GM19328 (cell line): ENCODE results near the gene CDHR2.

ENCODE experiments used
- ATAC-seq: cut with Tn5 transposase; IDR thresholded peaks from one replicate; pipeline ENCODE4 v1.9.1; 2021; ENCODE audit warnings: mild to moderate bottlenecking, moderate library complexity; ENCODE audit not compliant: unreplicated experiment

The CDHR2 gene, protein sequence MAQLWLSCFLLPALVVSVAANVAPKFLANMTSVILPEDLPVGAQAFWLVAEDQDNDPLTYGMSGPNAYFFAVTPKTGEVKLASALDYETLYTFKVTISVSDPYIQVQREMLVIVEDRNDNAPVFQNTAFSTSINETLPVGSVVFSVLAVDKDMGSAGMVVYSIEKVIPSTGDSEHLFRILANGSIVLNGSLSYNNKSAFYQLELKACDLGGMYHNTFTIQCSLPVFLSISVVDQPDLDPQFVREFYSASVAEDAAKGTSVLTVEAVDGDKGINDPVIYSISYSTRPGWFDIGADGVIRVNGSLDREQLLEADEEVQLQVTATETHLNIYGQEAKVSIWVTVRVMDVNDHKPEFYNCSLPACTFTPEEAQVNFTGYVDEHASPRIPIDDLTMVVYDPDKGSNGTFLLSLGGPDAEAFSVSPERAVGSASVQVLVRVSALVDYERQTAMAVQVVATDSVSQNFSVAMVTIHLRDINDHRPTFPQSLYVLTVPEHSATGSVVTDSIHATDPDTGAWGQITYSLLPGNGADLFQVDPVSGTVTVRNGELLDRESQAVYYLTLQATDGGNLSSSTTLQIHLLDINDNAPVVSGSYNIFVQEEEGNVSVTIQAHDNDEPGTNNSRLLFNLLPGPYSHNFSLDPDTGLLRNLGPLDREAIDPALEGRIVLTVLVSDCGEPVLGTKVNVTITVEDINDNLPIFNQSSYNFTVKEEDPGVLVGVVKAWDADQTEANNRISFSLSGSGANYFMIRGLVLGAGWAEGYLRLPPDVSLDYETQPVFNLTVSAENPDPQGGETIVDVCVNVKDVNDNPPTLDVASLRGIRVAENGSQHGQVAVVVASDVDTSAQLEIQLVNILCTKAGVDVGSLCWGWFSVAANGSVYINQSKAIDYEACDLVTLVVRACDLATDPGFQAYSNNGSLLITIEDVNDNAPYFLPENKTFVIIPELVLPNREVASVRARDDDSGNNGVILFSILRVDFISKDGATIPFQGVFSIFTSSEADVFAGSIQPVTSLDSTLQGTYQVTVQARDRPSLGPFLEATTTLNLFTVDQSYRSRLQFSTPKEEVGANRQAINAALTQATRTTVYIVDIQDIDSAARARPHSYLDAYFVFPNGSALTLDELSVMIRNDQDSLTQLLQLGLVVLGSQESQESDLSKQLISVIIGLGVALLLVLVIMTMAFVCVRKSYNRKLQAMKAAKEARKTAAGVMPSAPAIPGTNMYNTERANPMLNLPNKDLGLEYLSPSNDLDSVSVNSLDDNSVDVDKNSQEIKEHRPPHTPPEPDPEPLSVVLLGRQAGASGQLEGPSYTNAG (N-terminal part only)

DNA sequence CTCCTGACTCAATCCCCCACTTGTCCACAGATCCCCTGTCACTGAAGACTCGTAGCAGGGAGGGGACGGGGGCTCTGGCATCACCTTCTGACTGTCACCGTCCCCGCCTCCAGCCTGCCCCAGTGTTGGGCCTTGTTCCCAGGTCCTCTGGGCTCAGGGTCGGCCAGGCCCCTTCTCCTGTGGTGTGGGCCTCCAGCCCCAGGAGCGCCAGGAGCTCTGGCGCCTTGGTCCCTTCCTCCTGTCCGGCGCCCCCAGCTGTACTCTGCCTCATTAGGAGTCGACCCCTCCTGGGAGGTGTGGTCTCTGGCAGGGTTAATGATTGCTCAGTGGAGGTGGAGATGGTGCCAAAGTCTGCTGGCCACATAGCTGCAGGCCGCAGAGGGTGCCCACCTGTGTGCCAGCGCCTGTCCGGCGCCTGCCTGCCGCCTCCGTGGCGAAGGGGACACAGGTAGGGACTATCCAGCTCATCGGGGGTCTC is at the start of gene CDHR2:
TSS of gene CDHR2 (plus strand) at position 376 of the 478 bp plus-strand sequence. CDS start 16,011 bp downstream, outside the sequence.
- no peak for ATAC-seq

DNA sequence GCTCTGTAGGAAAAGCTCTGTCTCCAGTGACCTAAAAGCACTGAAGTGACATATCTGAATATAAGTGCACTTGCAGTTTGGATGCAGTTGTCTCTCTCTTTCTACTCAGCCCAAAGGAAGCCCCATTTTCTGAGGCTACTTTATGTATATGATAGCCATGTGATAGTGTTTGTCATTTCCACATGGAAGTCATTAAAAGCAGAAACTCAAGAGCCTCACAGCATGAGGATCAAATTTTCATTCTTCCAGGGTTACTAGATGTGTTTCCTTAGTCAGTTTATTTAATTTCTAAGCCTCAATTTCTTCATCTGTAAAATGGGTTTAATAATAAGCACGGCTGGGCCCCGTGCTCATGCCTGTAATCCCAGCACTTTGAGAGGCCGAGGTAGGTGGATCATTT is 48.6 kb upstream of the CDHR2 start:
- ATAC-seq, result no peak

DNA sequence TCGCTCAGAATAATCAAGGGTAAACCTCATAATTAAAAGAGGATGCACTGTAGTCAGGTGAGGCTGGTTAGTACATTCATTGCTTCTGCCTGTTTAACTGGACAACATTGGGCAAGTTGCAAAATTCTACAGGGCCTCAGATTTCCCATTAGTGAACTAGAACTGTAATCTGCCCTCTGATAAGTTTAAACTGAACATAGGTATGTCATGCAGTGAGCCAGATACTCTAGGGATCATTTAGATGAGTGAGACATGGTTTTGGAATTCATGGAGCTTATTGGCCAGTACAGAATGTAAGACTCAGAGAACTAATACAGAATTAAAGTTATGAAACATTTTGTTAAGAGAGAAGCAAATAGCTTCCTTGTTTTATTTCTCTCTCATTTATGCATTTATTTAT is 47.8 kb upstream of the CDHR2 start:
- ATAC-seq, result no peak

DNA sequence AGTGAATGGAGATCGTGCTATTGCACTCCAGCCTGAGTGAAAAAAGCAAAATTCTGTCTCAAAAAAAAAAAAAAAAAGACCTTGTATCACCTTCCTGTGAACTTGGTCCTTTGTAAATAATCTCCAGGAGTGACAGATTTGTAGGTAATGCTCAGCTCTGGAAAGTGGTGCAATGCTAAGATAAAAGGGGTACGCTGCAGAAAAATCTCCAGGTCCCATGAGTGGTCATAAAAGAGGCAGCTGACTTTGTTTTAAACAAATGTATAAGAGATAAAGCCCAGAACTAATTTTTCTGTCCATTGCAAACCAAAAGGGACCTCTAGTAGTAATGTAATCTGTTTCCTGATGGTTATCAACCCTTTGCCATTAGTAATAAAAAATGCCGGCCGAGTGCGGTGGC is 45.6 kb upstream of the CDHR2 start:
- ATAC-seq, result no peak

DNA sequence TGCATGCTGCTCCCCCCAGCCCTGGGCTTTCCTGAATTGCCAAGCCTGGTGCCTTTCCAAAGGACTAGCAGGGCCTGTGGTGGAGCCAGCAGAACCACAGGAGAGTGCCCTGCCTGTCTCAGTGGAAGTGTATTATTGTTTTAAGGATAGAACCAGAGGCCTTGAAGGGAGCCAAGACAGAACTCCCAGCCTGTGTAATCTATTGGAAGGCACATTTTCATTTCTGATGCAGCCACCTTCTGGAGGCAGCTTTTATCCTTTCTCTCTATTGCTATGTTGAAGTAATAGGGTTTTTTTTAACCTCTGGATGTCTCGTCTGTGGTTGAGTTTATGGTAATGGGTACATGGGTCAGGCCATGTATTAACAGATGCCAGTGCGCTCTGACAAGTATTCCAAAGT is 41.2 kb upstream of the CDHR2 start:
- ATAC-seq, result no peak

DNA sequence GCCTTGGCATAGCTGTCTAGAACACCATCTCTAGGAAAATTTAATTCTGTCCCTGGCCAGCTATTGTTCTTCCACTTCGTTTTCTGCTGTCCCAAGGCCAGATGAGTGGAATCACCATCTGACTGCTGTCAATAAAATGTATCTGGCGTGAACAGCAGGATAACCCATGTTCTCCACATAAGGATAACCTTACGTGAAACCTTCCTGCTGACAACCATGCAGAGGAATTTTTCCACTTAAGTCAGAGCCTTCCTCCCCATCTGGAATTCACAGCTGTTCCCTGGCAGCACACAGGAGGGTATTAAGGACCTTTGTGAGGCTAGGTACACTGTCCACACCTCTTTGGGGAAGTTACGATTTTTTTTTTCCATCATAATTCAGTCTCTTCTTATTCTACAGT is 40.5 kb upstream of the CDHR2 start:
- no peak for ATAC-seq

DNA sequence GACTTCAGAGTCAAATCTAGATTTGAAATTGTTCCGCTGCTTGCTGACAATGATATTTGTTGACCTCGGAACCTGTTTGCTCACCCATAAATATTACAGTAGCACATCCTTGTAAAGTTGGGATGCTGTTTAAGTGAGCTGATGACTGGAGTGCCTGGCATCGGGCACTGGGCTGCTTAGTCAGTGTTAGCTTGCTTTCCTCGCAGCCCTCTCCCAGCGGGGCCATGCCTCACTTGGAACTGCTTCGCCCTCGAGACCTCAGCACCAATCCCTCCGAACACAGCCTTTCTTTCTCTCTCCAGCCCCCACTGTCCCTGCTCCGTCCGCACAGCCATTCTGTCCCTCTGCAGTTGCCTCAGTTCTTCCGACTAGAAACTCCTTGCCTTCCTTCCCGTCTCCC is 35.4 kb upstream of the CDHR2 start:
- no peak for ATAC-seq

DNA sequence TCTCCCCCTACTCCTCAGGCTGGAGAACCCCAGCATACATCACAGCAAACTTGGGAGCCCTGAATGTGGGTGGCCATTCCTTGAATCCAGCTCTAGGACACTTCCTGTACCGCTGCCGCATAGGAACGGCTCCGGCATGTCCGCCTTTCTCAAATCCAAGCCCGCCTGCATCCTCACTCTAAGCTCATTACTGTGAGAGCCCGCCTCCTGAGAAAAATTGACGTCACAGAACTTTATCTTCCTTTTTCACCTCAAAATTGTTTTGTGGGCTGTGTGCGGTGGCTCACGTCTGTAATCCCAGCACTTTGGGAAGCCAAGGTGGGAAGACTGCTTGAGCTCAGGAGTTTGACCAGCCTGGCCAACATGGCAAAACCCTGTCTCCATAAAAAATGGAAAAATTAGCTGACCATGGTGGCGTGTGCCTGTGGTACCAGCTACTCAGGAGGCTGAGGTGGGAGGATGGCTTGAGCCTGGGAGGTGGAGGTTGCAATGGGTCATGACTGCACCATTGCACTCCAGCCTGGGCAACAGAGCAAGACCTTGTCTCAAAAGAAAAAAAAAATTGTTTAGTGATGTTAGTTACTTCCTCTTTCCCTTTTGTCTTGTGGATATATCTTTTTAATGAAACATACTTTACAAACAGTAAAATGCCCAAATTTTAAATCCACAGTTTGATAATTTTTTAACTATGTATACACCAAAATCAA is 34.7 kb upstream of the CDHR2 start:
- no peak for ATAC-seq

DNA sequence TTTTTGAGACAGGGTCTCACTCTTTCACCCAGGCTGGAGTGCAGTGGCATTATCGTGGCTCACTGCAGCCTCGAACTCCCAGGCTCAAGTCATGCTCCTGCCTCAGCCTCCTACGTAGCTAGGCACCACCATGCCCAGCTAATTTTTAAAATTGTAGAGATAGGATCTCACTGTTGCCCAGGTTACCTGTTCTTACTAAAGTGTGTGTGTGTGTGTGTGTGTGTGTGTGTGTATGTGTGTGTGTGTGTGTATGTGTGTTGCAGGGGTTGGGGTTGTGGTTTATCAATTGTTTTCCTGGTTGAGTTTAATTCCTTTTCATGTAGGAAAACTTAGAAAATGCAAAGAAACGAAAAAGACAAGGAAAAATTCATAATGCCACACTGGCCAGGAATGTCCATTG is 33.7 kb upstream of the CDHR2 start:
- no peak for ATAC-seq

DNA sequence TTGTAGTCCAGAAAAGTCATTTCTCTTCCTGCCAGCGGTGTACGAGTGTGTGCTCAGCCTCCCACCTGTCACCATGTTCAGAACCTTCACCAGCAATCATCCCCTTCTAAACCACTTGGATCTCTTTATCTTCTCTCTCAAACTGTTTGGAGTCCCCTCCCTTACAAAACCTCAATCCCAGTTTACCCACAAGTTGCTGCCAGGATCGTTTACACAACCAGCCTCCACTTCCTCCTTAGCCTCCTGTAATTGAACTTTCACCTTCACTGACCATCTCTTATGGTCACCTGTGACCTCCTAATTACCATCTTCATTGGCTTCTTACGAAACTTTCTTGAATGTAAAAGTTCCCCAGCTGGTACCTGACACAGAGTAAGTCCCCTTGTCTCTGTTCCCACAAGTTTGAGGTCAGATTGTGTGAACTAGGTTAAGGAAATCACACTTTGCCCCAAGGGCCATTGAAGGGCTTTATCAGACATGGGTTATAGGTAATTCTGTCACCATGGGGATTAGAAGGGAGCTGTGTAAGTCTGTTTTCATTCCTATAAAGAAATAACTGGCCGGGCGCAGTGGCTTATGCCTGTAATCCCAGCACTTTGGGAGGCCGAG is 32.0 kb upstream of the CDHR2 start:
- no peak for ATAC-seq

DNA sequence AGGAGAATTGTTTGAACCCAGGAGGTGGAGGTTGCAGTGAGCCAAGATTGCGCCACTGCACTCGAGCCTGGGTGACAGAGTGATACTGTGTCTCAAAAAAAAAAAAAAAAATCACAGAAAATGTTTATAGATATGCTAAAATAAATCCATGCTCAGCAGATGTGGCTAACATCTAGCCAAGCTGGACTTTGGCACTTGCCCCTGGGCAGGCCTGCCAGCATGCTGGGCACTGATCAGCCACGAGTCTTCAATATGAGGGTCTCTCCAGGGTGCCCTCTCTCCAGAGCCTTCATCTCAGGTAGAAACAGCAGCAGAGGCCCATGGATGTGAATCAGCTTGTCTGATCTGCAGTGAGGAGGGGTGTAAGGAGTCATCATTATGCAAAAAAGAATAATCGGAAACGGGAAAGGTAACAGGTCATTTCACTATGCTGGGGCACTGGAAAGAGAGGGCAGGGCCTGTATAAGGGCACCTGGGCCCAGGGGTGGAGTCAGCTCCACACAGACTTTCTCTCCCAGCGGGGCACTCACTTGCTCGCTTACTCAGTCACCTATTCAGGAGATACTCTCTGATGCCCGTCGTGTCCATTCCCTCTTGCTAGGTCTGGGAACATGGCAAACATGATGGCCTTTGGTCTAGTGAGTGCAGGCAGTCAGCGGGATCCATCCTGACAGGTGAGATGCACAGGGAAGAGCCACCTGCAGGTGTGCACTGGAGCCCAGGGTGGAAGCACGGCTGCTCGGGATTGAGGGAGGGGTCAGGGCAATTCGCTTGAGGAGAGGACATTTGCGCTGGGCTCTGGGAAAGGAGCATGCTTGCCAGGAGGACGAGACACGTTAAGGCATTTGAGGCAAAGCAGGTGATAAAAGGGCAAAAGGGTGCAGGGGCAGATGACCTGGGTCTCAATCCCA is 29.1 kb upstream of the CDHR2 start:
- no peak for ATAC-seq

DNA sequence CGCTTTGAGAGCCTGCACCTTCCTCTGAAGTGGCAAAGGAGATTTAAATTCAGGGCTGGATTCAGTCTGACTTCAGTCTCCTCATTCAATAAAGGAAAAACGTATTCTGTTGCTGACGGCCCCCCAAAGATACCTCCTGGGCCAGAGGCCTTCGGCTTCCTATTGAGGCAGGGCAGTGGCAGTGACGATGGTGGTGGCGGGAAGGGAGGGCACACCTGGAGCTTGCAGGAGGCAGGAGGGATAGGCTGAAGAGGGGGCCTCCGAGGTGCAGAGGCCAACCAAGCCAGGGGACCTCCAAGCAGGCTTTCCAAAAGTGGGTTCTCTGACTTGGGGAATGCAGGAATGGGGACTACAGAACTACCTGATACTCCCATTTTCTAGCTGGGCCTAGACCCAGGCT is 27.9 kb upstream of the CDHR2 start:
- no peak for ATAC-seq

DNA sequence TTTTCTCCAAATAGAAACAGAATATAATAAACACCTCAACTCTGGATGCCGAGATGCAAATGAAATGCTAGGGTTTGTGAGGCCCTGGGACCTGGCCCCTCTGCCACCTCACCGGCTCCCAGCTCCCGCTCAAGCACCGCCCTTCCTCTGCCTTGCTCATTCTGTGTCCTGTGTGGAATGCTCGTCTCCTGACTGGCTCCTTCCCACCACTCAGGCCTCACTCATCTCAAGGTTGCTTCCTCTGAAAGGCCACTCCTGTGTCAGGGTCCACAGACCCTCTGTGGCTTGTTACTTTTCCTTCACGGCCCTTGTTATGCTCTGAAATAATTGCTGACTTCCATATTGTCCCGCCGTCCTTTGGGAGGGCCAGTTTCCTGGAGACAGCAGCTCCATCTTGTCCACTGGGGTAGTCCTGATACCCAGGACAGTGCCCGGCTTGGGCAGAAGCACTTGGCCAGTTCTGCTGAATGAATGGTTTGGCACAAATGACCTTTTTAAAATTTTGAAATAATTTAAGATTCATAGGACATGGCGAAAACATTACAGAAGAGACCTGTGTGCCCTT is 27.4 kb upstream of the CDHR2 start:
- no peak for ATAC-seq

DNA sequence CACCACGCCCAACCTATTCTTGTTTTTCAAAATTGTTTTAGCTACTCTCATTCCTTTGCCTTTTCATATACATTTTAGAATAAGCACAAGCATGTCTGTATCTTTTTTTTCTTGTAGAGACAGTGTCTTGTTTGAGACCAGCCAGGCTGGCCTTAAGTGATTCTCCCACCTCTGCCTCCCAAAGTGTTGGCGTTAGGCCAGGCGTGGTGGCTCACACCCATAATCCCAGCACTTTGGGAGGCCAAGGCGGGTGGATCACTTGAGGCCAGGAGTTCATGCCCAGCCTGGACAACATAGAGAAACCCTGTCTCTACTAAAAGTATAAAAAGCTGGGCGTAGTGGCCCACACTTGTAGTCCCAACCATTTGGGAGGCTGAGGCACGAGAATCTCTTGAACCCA is 25.0 kb upstream of the CDHR2 start:
- ATAC-seq, result no peak

DNA sequence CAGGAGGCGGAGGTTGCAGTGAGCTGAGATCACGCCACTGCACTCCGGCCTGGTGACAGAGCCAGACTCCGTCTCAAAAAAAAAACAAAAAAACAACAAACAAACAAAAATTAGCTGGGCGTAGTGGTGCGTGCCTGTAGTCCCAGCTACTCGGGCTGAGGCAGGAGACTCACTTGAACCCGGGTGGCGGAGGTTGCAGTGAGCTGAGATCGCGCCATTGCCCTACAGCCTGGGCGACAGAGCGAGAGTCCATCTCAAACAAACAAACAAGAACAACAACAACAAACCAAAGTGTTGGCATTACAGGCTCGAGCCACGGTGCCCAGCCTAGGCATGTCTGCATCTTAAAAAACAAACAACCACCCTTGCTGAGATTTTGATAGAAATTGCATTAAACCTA is 24.2 kb upstream of the CDHR2 start:
- ATAC-seq, result no peak

DNA sequence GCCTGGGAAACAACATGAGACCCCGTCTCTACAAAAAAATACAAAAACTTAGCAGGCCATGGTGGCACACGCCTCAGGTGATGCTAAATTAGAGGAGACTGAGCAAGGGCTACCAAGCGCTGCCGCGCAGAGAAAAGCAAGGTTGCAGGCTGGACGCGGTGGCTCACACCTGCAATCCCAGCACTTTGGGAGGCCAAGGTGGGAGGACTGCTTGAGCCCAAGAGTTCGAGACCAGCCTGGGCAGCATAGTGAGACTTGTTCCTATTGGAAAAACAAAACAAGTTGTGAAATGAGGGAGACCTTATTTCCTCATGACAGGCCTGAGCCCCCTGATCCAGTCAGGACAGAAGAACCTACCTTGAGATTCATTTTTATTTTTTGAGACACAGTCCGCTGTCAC is 23.5 kb upstream of the CDHR2 start:
- ATAC-seq, result no peak

DNA sequence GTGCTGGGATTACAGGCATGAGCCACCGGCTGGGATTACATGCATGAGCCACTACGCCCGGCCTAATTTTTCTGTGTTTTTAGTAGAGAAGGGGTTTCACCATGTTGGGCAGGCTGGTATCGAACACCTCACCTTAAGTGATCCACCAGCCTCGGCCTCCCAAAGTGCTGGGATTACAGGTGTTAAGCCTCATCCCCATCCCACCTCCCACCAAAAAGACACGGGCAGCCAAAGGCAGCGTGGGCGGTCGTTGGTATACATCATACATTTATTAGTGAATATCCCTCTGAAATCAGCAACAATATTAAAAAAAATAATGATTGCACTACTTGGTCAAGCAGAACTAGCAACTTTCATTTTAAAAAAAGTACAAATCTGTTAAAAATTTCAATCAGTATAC is 22.7 kb upstream of the CDHR2 start:
- ATAC-seq, result no peak
